PC-3 (cell line): ENCODE data around the gene ATG5.

Experiments
- CTCF ChIP-seq: fragments of 300-600 bp; sonication (generic); conservative IDR thresholded peaks from 2 replicates; pipeline ENCODE4 v1.5.1; 2017; ENCODE audit warnings: antibody characterized with exemption, low read depth, mild to moderate bottlenecking, low read length
- EZH2 ChIP-seq: fragments of 300-600 bp; sonication (generic); IDR thresholded peaks from one replicate; pipeline ENCODE4 v1.6.1; 2017; ENCODE audit warnings: antibody characterized with exemption, mild to moderate bottlenecking, low read length; ENCODE audit not compliant: unreplicated experiment

GRCh38 chr6:106143665-106144064, 181.9 kb downstream of the ATG5 start:
- TF ChIP-seq CTCF (no peak), EZH2 (no peak)
